HG03066 (cell line): ENCODE results near the gene KRTAP2-3.
"Not testable (repeated sequence)": the region's sequence is repeated elsewhere in the genome, so short reads cannot be mapped to it uniquely, and the experiment has no call there.

Experiments used
- ATAC-seq: cut with Tn5 transposase; IDR thresholded peaks from one replicate; pipeline ENCODE4 v1.9.1; 2021; ENCODE audit warnings: low read depth; ENCODE audit not compliant: unreplicated experiment

The KRTAP2-3 gene, protein sequence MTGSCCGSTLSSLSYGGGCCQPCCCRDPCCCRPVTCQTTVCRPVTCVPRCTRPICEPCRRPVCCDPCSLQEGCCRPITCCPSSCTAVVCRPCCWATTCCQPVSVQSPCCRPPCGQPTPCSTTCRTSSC

GRCh38 chr17:41060052-41060604, at the start of gene KRTAP2-3:
KRTAP2-3 (minus strand) TSS chr17:41060114; CDS start chr17:41060050, 64 bp downstream.
- no peak for ATAC-seq

- not testable (repeated sequence) for ATAC-seq
These were observed 48.9 kb upstream of the KRTAP2-3 start for GRCh38 chr17:41108728-41109386.

DNA sequence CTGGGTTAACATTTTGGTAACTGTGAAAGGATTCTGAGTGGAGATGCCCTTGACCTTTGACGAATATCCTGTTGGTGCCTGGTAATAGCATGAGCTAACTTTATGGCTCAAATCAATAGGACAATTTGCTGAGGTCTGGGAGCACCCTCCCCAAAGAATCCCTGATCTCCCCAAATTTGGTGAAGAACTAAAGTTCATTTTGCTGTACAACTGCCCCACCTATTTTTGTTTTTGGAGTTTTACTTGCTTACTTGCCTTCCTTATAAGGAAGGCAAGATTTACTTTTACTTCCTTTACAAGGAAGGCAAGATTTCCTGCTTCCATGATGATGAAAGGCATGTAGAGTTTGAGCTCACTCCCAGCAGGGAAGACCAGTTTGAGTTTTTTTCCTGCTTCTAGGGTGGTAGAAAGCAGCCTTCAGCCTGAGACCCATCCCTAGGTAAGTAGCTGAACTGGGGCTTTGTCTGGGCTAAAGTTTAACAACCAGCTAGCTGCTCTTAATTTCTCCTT, 48.1 kb upstream of the KRTAP2-3 start:
- ATAC-seq: no peak

DNA sequence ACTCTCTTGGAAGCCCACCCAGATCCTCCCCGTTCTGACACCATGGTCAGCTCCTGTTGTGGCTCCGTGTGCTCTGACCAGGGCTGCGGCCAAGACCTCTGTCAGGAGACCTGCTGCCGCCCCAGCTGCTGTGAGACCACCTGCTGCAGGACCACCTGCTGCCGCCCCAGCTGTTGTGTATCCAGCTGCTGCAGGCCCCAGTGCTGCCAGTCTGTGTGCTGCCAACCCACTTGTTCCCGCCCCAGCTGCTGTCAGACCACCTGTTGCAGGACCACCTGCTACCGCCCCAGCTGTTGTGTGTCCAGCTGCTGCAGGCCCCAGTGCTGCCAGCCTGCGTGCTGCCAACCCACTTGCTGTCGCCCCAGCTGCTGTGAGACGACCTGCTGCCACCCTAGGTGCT, 45.4 kb upstream of the KRTAP2-3 start, which contains the start of gene KRTAP4-9:
KRTAP4-9 (plus strand) TSS at position 43 of the 400 bp plus-strand sequence; CDS start at position 43, 0 bp downstream.
- ATAC-seq: not testable (repeated sequence)

GRCh38 chr17:41104386-41105038, 44.6 kb upstream of the KRTAP2-3 start:
- ATAC-seq: not testable (repeated sequence)

DNA sequence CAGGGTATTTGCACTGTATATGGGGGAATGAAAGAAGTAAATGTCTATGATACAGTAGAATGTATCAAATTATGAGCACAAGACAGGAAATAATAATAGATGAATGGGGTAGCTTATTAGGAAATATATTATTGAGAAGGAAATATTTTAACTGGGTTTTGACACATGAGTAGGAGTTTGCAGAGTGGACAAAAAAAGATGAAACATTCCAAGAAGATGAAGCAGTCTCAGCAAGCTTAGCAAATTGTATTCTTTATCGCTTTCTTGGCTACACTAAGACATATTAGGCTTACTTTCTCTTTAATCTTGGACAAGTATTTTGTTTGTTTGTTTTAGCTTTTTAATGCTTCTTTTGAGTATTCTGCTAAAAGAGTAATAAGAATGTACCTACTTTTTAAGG, 44.0 kb upstream of the KRTAP2-3 start:
- no peak for ATAC-seq

GRCh38 chr17:41101586-41102259, 41.8 kb upstream of the KRTAP2-3 start, which contains the start of gene KRTAP4-16:
KRTAP4-16 (minus strand) TSS chr17:41102209; CDS start chr17:41102209, 0 bp downstream.
- ATAC-seq: no peak

- ATAC-seq: not testable (repeated sequence)
These were observed 40.0 kb upstream of the KRTAP2-3 start for GRCh38 chr17:41099682-41100480.

- no peak for ATAC-seq
These were observed 38.6 kb upstream of the KRTAP2-3 start for GRCh38 chr17:41098481-41098880.

DNA sequence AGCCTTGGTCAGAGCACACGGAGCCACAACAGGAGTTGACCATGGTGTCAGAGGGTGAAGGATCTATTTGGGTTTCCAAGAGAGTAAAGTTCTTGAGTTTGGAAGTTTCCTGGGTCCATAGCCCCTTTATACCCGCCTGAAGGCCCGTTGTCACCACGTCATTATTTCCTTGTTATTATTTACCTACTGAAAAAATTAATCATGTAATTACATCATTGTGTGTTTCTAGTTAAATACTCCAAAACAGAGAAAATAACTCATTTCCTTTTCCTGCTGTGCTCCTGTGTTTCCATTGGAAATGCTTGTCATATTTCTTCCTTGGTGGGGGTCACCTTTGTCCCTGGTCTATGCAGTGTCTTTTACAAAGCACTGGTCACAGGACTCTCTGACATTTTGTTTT, 38.1 kb upstream of the KRTAP2-3 start, which contains the start of gene KRTAP4-8:
KRTAP4-8 (minus strand) TSS at position 101 of the 400 bp plus-strand sequence; CDS start at position 43, 58 bp downstream.
- no peak for ATAC-seq

- no peak for ATAC-seq
These were observed 36.1 kb upstream of the KRTAP2-3 start for GRCh38 chr17:41096055-41096454.

DNA sequence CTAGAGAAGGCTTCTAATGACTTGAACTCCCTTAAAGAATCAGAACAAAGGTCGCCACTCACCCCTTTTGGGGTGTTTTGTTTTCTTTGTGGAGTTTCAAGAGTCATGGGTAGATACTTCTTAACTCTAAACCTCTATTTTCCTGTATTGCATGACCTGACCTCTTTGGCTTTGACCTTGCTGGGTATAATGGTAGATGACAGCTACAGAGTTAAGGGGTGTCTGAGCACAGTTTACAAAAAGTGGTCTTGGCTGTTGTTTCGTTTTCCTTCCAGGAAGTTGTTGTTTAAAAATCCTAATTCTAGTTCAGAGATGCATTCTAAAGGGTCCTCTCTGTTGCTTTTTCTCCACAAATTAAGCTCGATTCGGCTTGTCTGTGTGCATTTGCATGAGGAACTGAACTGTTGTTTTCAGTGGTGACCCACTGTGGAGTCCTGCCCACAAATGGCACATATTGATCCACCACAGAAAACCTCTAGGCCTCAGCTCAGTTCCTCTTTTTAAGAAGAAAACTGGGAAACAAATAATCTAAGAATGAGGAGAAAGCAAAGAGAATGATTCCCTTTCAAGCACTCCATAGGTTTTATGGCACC, 28.9 kb upstream of the KRTAP2-3 start:
- ATAC-seq: not testable (repeated sequence)

DNA sequence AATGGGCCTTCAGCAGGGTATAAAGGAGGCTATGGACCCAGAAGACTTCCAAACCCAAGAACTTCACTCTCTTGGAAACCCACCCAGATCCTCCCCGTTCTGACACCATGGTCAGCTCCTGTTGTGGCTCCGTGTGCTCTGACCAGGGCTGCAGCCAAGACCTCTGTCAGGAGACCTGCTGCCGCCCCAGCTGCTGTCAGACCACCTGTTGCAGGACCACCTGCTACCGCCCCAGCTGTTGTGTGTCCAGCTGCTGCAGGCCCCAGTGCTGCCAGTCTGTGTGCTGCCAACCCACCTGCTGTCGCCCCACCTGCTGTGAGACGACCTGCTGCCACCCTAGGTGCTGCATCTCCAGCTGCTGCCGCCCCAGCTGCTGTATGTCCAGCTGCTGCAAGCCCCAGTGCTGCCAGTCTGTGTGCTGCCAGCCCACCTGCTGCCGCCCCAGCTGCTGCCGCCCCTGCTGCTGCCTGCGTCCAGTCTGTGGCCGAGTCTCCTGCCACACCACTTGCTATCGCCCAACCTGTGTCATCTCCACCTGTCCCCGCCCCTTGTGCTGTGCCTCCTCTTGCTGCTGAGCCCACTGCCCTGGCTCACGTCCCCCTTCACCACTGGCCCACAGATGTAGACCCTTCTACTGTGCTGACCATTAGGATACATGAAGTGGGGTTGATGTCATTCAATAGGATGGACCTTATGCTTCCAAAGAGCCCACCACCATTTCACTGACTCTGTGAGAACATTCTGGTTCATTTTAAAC, 24.4 kb upstream of the KRTAP2-3 start, which contains the start of gene KRTAP4-7:
KRTAP4-7 (plus strand) TSS at position 51 of the 757 bp plus-strand sequence; CDS start at position 108, 57 bp downstream.
- not testable (repeated sequence) for ATAC-seq

GRCh38 chr17:41083427-41083826, 23.5 kb upstream of the KRTAP2-3 start:
- ATAC-seq: not testable (repeated sequence)

DNA sequence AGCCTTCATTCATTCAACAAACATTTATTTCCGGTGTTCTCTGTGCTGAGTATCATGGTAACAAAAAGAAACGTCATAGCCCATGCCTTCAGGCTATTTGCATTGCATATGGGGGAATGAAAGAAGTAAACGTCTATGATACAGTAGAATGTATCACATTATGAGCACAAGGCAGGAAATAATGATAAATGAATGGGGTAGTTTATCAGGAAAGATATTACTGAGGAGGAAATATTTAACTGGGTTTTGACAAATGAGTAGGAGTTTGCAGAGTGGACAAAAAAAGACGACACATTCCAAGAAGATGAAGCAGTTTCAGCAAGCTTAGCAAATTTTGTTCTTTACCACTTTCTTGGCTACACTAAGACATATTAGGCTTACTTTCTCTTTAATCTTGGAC, 22.7 kb upstream of the KRTAP2-3 start:
- no peak for ATAC-seq

DNA sequence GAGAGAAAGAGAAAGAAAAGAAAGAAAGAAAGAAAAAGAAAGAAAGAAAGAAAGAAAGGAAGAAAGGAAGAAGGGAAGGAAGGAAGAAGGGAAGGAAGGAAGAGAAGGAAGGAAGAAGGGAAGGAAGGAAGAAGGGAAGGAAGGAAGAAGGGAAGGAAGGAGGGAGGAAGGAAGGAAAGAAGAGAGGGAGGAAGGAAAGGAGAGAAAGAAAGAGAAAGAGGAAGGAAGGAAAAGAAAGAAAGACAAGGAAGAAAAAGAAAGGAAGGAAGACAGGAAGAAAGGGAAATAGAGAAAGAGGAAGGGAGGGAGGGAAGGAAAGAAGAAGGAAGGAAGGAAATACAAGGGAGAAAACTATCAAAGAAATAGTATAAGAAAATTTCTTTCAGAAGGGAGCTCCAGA, 16.9 kb upstream of the KRTAP2-3 start:
- ATAC-seq: no peak

DNA sequence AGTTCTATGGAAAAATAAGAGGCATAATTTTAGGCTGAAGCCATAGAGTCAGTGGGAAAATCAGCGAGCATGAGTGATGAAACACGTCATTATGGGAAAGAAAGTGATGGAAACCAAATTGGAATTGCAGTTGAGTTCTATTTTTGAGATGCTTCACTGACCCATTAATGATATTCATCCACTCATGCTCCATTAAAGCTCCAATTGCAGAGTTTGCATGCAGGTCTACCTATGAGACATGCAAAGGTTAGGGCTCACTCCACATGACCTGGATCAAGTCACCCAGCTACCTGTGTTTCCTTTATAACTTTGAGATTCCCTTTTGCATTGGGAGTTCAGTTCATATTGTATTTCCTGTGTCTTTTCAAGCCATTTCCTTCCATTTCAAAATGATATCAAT, 13.8 kb upstream of the KRTAP2-3 start:
- no peak for ATAC-seq

DNA sequence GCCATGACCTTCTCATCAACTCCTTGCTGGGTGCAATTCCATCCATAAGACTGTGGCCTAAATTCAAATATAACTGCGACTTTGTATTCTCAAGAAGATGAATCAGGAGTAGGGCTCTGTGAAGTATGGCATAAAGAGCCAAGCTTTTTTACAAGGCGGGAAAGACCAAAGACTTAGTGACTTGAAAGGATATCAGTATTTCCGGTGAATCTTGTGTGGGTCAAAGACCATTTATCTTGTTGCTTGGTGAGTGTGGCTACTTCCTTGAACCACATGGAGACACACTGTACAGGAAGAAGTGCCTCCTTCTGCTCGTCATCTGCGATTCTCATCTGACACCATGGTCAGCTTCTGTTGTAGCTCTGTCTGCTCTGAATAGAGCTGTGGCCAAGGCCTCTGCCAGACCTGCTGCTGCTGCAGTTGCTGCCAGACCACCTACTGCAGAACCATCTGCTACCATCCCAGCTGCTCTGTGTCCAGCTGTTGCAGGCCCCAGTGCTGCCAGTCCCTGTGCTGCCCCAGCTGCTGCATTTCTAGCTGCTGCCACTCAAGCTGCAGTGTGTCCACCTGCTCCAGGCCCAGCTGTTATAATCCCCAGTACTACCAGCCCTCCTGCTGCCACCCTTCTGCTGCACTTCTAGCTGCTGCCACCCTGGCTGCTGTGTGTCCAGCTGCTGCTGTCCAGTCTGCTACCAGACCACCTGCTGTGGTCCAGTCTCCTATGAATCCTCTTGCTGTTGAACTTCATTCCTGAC, 11.9 kb upstream of the KRTAP2-3 start:
- ATAC-seq: no peak
